K562 (cell line): ENCODE measurements around the gene LRRC25. TPM values are rescaled to one million over a fixed set of nuclear protein-coding genes. Genes with fewer than 3 reads are reported as not detected.

Experiments used
- CEBPB ChIP-seq: fragments of 450-650 bp; IDR thresholded peaks from 2 replicates; pipeline ENCODE4 v1.6.1; 2016; ENCODE audit warnings: missing genetic modification characterization, missing compliant biosample characterization
- CHAMP1 ChIP-seq: fragments of 450-650 bp; IDR thresholded peaks from 2 replicates; pipeline ENCODE4 v1.6.1; 2016; ENCODE audit warnings: mild to moderate bottlenecking
- CREB1 ChIP-seq, 2 experiments: sonication (generic) in 1 of 2; formaldehyde crosslinking in 1 of 2; IDR thresholded peaks; 2 replicates each; pipeline versions ENCODE4 v1.6.1 to v1.8.0; 2012 to 2022; ENCODE audit warnings: inconsistent platforms in 1 of 2, mild to moderate bottlenecking in 1 of 2, missing genetic modification reagents in 1 of 2, moderate library complexity in 1 of 2
- CTBP1 ChIP-seq: fragments of 450-650 bp; IDR thresholded peaks from 2 replicates; pipeline ENCODE4 v1.6.1; 2016; ENCODE audit warnings: borderline replicate concordance
- CXXC5 ChIP-seq: fragments of 250-450 bp; sonication (Bioruptor Pico); IDR thresholded peaks from 2 replicates; pipeline ENCODE4 v1.8.0; 2022; ENCODE audit warnings: inconsistent platforms, mild to moderate bottlenecking, moderate library complexity
- DPF2 ChIP-seq: fragments of 450-650 bp; IDR thresholded peaks from 2 replicates; pipeline ENCODE4 v1.6.1; 2016
- E2F6 ChIP-seq, 2 experiments: IDR thresholded peaks; 2 replicates each; pipeline ENCODE4 v1.6.1; 2011; ENCODE audit warnings: borderline replicate concordance in 1 of 2, control low read depth in 1 of 2, low read depth in 1 of 2, low read length in 1 of 2, mild to moderate bottlenecking in 1 of 2, mixed read lengths in 1 of 2, moderate library complexity in 1 of 2; ENCODE audit not compliant: insufficient read depth in 1 of 2, insufficient read length in 1 of 2, poor library complexity in 1 of 2, severe bottlenecking in 1 of 2; ENCODE audit errors: extremely low read depth in 1 of 2
- EGR1 ChIP-seq: fragments of 450-650 bp; conservative IDR thresholded peaks from 2 replicates; pipeline ENCODE4 v1.6.1; 2017; ENCODE audit warnings: mild to moderate bottlenecking
- EZH2 ChIP-seq: IDR thresholded peaks from 2 replicates; pipeline ENCODE4 v1.6.1; 2012; ENCODE audit warnings: low read depth, mild to moderate bottlenecking, inconsistent platforms, low read length, borderline replicate concordance
- HMG20A ChIP-seq: fragments of 450-650 bp; formaldehyde crosslinking; conservative IDR thresholded peaks from 2 replicates; pipeline ENCODE4 v1.4.0; 2020; ENCODE audit warnings: mild to moderate bottlenecking, mixed read lengths
- MAX ChIP-seq: sonication (generic); formaldehyde crosslinking; IDR thresholded peaks from 2 replicates; pipeline ENCODE4 v1.9.0; 2022; ENCODE audit warnings: mild to moderate bottlenecking, missing genetic modification reagents
- NR4A1 ChIP-seq, 2 experiments: fragments of 250-450 bp in 1 of 2; fragments of 450-650 bp in 1 of 2; sonication (Bioruptor Pico) in 1 of 2; IDR thresholded peaks; 2 replicates each; pipeline versions ENCODE4 v1.4.0 to v1.6.1; 2016 to 2020; ENCODE audit warnings: mild to moderate bottlenecking in 2 of 2, missing compliant biosample characterization in 1 of 2, missing genetic modification characterization in 1 of 2, moderate library complexity in 1 of 2
- RBFOX2 ChIP-seq: fragments of 200-400 bp; formaldehyde crosslinking; IDR thresholded peaks from 2 replicates; pipeline ENCODE4 v1.6.1; 2017; ENCODE audit warnings: low read depth, mild to moderate bottlenecking, low read length, moderate library complexity
- SMC3 ChIP-seq: conservative IDR thresholded peaks from 2 replicates; pipeline ENCODE4 v1.6.1; 2011; ENCODE audit warnings: low read depth, low read length, improper control_type of control experiment; ENCODE audit not compliant: insufficient read depth
- THAP12 ChIP-seq: fragments of 250-450 bp; sonication (Bioruptor Pico); IDR thresholded peaks from 2 replicates; pipeline ENCODE4 v1.9.0; 2021; ENCODE audit warnings: mild to moderate bottlenecking, inconsistent platforms
- TOE1 ChIP-seq, 2 experiments: fragments of 450-650 bp in 1 of 2; sonication (generic) in 1 of 2; formaldehyde crosslinking in 1 of 2; IDR thresholded peaks; 2 replicates each; pipeline versions ENCODE4 v1.7.1 to v1.8.0; 2016 to 2022; ENCODE audit warnings: borderline replicate concordance in 2 of 2, mild to moderate bottlenecking in 2 of 2, antibody characterized with exemption in 1 of 2, inconsistent platforms in 1 of 2, low read depth in 1 of 2, missing genetic modification reagents in 1 of 2, moderate library complexity in 1 of 2
- TRIM24 ChIP-seq, 2 experiments: fragments of 450-650 bp; IDR thresholded peaks; 2 replicates each; pipeline ENCODE4 v1.6.1; 2016
- ZBTB9 ChIP-seq: fragments of 450-650 bp; formaldehyde crosslinking; IDR thresholded peaks from 2 replicates; pipeline ENCODE4 v1.4.0; 2020; ENCODE audit warnings: mild to moderate bottlenecking, moderate library complexity
- ZNF316 ChIP-seq: fragments of 450-650 bp; IDR thresholded peaks from 2 replicates; pipeline ENCODE4 v1.6.1; 2016
- ZNF436 ChIP-seq: fragments of 250-450, 450-650 bp; sonication (Bioruptor Pico); formaldehyde crosslinking; IDR thresholded peaks from 2 replicates; pipeline ENCODE4 v1.7.0; 2020; ENCODE audit warnings: mild to moderate bottlenecking
- polyA plus RNA-seq, 8 experiments: library from polyadenylated mRNA; depleted of rRNA in 4 of 8; stranded (reverse) in 5 of 8; unstranded in 3 of 8; fragments of >200 nt; fragmentation: Nextera tagmentation in 2 of 8; fragmentation: Illumina TruSeq in 1 of 8; extraction: Ambion mirVana in 2 of 8; extraction: Trizol in 1 of 8; gene quantifications; 2 replicates each; pipeline versions ENCODE4 v1.2.1 to v1.2.3, GENCODE V29; 2011 to 2014; ENCODE audit warnings: inconsistent platforms in 1 of 8, missing spikeins in 1 of 8
- total RNA-seq, 7 experiments: library from RNA; depleted of rRNA in 6 of 7; stranded (reverse); fragments of >200 nt in 6 of 7; fragmentation: Illumina TruSeq in 2 of 7; extraction: Trizol in 2 of 7; gene quantifications; 2 replicates each; pipeline versions ENCODE4 v1.2.1 to v1.2.3, GENCODE V29; 2011 to 2021; ENCODE audit warnings: low replicate concordance in 1 of 7

LRRC25 gene
- total and polyA plus RNA-seq, 9 of the 15 experiments (the other 6 are each of a cell fraction or from before 2014, with no cell fraction given), result 0.07 to 0.36 (median 0.10) TPM; not detected in 3

- TF ChIP-seq ZNF316 (no peak), TOE1 (IDR thresholded peaks at IDR 0.05; ENCODE audit: borderline replicate concordance) (no peak), TOE1 (CRISPR knock-in tag; IDR thresholded peaks at IDR 0.05; ENCODE audit: borderline replicate concordance, low read depth) (no peak), ZBTB9 (CRISPR knock-in tag) (no peak), HMG20A (no peak), CEBPB (tag) (no peak), CTBP1 (0 out of 2 replicates have a peak, but pooled peaks have one; percentile 34), E2F6 (IDR thresholded peaks at IDR 0.05; ENCODE audit: borderline replicate concordance in 1 of 2, extremely low read depth in 1 of 2, insufficient read depth in 1 of 2, insufficient read length in 1 of 2, low read depth in 1 of 2, low read length in 1 of 2, poor library complexity in 1 of 2, severe bottlenecking in 1 of 2) (peak; percentile 72 to 93), SMC3 (no peak), NR4A1 (CRISPR knock-in tag; IDR thresholded peaks at IDR 0.05) (no peak), NR4A1 (tag; IDR thresholded peaks at IDR 0.05) (no peak), ZNF436 (no peak), CXXC5 (0 out of 2 replicates have a peak, but pooled peaks have one; percentile 27), THAP12 (CRISPR knock-in tag) (0 out of 2 replicates have a peak, but pooled peaks have one; percentile 12), TRIM24 (IDR thresholded peaks at IDR 0.05) (0 out of 4 replicates have a peak, but pooled peaks of 1 of the 2 experiments have one; percentile 8), RBFOX2 (peak; percentile 64), CHAMP1 (no peak), DPF2 (peak; percentile 55; the same call in 1 of the 2 replicates), CREB1 (IDR thresholded peaks at IDR 0.05) (no peak; the same call in 1 of the 2 replicates), CREB1 (CRISPR knock-in tag; IDR thresholded peaks at IDR 0.05) (peak; percentile 62; the same call in 1 of the 2 replicates), EGR1 (peak; percentile 95), MAX (peak; percentile 63; the same call in 1 of the 2 replicates), EZH2 (no peak)
Measured at GRCh38 chr19:18416778-18417249, 19.4 kb upstream of the LRRC25 start (continued).
